ENCODE data around the gene ARHGEF17. TPM values are rescaled to one million over a fixed set of nuclear protein-coding genes. Genes with fewer than 3 reads are reported as not detected.
"Not testable (repeated sequence)": the region's sequence is repeated elsewhere in the genome, so short reads cannot be mapped to it uniquely, and the experiment has no call there.

The ARHGEF17 gene, protein sequence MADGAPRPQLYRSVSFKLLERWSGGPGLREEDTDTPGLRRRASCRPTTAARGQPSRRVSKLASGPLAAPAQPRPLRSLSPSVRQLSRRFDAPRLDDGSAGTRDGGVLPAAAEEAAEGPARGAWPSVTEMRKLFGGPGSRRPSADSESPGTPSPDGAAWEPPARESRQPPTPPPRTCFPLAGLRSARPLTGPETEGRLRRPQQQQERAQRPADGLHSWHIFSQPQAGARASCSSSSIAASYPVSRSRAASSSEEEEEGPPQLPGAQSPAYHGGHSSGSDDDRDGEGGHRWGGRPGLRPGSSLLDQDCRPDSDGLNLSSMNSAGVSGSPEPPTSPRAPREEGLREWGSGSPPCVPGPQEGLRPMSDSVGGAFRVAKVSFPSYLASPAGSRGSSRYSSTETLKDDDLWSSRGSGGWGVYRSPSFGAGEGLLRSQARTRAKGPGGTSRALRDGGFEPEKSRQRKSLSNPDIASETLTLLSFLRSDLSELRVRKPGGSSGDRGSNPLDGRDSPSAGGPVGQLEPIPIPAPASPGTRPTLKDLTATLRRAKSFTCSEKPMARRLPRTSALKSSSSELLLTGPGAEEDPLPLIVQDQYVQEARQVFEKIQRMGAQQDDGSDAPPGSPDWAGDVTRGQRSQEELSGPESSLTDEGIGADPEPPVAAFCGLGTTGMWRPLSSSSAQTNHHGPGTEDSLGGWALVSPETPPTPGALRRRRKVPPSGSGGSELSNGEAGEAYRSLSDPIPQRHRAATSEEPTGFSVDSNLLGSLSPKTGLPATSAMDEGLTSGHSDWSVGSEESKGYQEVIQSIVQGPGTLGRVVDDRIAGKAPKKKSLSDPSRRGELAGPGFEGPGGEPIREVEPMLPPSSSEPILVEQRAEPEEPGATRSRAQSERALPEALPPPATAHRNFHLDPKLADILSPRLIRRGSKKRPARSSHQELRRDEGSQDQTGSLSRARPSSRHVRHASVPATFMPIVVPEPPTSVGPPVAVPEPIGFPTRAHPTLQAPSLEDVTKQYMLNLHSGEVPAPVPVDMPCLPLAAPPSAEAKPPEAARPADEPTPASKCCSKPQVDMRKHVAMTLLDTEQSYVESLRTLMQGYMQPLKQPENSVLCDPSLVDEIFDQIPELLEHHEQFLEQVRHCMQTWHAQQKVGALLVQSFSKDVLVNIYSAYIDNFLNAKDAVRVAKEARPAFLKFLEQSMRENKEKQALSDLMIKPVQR (N-terminal part only)
- polyA plus RNA-seq (ENCODE audit: insufficient read length in 4 of 4): 100 to 1,000 TPM in 1 of 4 donors, 10 to 100 TPM in 3; 68.5 to 110 (median 81.9) TPM

DNA sequence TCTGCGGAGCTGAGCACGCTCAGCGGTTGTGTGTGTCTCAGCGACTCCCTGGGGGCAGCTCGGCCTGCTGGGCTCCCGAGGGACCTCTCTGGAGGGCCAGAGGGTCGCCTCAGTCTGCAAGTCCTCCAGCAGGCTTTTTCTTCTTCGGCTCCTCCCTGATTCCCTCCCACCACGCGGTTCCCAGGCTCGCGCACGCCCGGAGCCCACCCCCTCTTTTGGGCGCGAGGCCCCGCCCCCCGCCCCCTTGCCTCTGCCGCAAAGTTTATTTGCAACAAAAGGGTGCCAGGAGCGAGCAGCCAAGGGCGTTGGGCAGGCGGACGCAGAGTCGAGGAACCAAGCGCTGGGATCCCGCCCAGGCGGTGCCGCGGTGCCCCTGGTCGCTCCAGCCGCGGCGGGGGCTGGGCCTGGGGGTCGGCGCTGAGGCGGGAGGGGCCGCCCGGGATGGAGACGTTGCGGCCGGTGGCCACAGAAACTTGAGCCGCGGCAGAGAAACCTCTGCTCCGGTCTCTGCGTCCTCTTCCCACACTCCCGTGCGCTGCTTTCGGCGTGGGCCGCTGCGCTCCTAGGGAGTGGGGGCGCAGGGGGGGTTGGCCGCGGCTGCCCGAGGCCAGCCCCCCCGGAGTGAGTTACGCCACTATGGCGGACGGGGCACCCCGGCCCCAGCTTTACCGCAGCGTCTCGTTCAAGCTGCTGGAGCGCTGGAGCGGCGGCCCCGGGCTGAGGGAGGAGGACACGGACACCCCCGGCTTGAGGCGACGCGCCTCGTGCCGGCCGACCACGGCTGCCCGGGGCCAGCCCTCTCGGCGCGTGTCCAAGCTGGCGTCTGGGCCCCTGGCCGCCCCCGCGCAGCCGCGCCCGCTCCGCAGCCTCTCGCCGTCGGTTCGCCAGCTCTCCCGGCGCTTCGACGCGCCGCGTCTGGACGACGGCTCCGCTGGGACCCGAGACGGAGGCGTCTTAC, at the start of gene ARHGEF17:
ARHGEF17 (plus strand) TSS at position 274 of the 958 bp plus-strand sequence; CDS start at position 637, 363 bp downstream.
- peak in 3 of 4 donors; percentile 81 to 82 (median 82) for DNase-seq (ENCODE audit: low read depth in 4 of 4, low spot score in 3 of 4)

DNA sequence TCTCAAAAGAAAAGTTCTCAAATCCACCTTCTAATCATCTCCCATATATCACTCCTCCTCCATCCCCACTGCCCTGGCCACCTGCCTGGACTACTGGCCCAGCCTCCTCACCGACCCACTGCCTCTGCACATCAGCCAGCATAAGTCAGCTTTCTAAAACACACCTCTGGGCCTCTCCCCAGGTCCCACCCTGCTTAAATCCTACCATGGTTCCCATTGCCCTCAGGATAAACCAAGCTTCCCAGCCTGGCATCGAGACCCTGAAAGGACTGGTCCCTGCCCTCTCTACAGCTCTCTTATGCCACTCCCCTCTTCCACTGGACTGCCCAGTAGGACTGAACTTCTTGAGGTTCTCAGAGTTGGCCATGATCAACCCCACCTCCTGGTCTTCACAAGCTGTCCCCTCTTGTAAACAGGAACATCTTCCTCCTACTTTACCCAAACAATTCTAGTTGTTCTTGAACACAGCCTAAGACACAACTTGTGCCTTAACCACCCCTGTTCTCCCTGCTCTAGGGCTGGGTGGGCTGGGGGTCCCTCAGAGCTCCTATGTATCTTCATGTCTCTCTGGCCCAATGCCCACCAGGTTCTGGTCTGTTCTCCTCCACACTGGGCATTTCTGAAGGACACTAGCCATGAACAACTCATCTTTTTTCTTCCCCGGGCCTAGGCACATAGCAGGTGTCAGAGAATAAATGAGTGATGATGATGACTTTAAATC, 48.5 kb upstream of the ARHGEF17 start:
- DNase-seq (ENCODE audit: low read depth in 4 of 4, low spot score in 3 of 4): no peak

DNA sequence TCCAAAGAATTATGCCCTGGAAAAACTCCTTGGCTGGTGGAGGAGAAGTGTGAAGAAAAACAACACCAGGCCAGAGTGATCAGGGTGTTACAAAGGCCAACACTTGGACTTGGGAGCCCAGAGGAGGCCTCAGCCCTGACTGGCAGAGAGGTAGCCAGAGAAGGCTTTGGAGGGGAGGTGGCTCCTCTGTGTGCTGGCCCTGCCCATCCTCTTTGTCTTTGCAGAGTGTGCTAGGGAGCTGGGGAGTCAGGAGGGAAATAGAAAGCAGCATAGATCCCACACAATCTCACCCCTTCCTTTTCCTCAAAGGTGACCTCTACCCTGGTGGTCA, 48.0 kb upstream of the ARHGEF17 start:
- DNase-seq (ENCODE audit: low read depth in 4 of 4, low spot score in 3 of 4): no peak

DNA sequence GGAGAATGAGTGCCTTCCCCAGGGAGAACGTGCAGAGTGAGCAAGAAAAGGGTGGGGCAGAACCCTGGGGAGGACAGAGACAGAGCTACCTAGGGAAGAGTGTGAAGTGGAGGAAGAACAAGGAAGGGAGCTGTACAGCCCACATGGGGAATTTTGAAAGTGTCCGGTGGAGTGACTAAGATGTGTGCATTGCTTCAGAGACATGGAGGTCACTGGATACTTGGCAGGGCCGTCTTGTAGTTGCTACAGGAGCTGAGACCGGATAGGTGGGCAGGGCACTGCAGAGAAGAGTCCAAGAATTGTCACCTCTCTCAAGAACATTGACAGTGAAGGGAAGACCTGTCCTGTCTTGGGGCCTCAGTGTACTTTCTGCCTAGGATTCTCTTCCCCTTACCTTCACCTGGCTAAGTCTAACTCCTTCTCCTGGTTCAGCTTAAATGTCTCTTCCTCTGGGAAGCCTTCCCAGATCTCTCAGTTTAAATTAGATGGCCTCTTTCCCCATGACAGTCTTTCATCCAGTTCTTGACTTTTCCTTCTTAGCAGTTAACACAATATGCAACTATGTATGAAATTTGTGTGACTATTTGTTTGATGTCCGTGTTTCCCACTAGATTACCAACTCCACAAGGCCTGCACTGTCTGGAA, 45.1 kb upstream of the ARHGEF17 start:
- no peak for DNase-seq (ENCODE audit: low read depth in 4 of 4, low spot score in 3 of 4)

DNA sequence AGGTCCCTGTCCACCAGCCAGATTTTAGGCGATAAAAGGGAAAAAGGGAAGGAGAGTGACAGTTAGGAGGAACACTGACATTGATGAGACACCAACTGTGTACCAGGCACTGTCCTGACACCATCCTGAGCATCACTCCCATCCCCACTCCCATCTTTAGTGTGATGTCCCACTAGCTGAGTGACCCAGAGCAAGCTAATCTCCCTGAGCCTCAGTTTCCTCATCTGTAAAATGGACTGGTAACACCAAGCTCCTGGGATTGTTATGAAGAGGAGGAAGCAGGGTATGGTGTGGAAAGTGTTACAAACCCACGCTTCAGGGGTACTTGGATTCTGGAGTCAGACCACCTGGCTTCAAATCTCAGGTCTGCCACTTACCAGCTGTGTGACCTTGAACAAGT, 44.4 kb upstream of the ARHGEF17 start:
- DNase-seq (ENCODE audit: low read depth in 4 of 4, low spot score in 3 of 4): no peak

DNA sequence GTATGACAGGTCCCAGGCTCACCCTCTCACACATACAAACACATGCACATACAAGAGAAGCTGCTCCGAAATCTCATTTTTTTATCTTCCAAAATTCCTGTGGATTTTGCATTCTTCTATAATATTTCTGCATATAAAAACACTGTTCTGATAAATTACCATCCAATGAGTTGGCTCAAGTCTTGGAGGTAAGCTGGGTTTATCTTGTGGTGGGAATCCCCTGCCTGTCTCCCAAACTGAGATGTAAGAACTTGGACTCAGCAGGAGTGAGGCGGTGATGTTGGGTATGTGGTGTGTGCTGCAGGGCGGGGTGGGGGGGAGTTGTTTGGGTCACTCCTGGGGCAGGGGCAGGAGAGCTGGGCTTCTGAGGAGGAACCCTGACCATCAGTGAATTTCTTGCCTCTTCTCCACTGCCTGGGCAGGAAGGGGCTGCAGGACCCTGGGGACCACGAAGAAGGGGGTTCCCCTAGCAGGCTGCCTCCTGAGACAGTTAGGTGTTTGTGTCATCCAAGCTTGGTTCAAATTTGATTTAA, 42.7 kb upstream of the ARHGEF17 start:
- DNase-seq (ENCODE audit: low read depth in 4 of 4, low spot score in 3 of 4): no peak

DNA sequence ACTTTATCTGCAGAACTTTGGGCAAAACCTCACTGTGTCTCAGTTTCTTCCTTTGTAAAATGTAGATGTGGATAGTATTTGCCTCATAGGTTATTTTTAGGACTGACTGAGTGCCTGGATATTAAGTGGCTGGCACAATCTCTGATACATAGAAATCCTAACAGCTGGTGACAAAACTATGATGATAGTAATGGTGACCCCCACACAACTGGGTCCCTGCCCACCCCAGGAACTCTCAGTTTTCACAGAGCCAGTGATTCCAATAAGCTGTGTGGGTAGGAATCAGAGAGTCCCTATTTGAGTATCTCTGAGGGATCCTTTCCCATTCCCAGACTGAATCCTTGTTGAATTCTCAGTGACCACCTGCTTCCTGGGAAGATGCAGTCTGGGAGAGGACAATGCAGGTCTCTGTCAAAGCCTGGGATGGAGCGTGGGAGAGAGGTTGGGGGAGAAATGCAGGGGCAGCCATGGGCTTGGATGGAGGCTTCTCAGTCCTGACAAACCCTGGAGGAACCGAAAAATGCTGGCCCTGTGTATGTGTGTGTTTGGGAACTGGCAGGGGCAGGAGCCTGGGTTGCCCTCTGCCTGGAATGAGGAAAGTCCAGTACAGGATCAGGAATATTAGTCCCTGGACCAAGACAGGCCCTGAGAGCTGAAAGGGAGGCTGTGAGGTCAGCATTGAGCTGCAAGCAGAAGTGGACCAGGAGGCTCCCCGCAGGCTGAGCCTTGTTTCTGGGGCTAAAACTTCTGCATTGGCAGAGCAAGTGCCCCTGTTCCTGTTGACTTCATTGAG, 42.0 kb upstream of the ARHGEF17 start:
- no peak for DNase-seq (ENCODE audit: low read depth in 4 of 4, low spot score in 3 of 4)

DNA sequence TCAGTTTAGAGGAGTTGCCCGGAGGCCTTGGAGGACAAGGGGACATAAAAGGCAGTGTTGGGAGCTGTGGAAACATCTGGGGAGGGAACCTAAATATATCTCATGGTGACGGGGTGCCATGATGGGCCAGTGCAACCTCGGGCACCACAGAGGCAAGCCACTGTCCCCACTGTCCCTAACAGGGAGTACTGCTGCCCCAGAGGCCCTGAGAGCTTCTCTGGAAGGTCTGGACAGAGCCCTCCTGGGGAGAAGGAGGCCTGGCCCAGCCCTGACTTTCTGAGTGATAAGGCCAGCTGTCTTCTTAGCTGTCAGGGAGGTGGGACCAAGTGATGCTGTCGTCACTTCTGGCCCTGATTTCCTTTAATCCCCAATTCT, 41.4 kb upstream of the ARHGEF17 start:
- DNase-seq (ENCODE audit: low read depth in 4 of 4, low spot score in 3 of 4): no peak

DNA sequence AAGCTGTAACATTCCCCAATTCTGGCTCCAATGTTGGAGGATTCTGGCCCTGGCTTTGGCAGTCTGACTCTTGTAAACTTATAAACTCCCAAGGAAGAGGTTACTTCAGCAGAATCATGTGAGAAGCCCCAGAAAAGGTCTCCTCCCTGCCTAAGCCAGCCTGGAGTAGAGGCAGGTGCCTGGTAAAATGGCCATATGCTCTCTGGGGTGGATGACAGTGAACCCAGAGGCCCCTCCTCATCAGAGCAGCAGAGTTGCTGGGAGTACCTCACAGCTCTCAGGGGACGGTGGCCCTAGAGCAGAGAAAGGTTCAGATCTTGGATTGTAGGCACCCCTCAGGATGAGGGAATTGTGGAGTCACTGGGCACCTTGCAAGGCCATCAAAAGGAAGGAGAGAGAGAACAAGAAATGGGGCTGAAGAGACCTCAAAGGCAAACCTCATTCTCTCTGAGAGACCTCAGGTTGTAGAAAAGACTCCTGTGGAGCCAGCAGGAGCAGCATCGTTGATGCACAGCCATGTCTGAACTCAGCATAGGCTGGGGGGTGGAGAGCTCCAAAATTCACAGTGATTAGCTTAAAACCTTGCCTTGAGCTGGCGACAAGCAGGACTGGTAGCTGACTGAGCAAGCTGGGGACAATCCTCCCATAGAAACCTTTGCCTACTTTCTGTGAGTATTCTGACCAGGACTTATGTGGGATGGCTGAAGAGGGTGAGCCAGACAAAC, 40.8 kb upstream of the ARHGEF17 start:
- DNase-seq (ENCODE audit: low read depth in 4 of 4, low spot score in 3 of 4): no peak

DNA sequence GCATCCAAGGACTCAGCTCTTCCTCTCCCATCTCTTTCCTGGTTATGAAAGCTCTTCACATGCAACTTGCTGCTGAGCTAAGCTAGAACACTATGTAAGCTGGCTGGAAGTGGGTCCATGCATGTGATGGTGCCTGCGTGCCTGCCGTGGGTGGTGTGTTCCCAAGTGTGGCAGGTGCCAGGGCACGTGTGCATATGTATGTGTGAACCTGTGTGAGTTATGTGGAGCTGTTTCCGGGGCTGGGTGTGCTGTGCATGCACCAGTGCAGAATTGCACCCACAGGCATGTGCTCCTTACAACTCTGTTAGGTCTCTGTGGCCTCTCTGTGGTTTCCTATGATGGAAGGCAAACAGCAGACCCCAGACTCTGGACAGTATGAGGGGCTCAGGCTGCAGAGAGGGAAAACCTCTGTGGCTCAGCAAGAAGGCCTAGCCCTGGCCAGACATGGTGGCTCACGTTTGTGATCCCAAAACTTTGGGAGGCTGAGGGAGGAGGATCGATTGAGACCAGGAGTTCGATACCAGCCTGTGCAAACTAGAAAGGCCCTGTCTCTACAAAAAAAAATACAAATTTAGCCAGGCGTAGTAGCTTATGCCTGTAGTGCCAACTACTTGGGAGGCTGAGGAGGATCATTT, 40.1 kb upstream of the ARHGEF17 start:
- no peak for DNase-seq (ENCODE audit: low read depth in 4 of 4, low spot score in 3 of 4)

DNA sequence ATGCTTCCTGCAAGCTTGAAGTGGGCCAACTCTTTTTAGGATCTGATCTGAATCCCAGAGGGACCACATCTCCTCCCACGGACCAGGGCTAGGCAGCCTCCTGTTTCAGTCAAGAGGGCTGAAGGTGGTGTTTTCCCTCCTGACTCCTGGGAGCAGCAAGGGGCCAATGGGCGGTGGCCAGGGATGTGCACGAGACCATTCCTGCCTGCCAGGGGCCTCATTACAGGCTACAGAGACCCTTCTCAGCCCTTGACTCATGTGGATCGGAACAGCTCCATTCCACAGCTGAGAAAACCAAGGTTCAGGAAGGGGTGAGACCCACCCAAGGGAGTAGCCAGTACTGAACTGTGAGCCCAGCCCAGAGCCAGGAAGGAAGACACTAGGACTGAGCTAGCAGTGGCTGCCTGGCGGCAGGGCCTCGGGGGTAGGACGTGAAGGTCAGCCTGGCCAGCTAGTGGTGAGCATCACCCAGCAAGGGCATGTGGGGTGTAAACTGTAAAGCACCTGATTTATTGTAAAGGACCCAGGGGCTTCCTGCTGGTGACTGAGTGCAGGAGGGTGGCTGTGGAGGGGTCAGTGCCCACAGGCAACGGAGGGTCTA, 39.3 kb upstream of the ARHGEF17 start:
- no peak for DNase-seq (ENCODE audit: low read depth in 4 of 4, low spot score in 3 of 4)

DNA sequence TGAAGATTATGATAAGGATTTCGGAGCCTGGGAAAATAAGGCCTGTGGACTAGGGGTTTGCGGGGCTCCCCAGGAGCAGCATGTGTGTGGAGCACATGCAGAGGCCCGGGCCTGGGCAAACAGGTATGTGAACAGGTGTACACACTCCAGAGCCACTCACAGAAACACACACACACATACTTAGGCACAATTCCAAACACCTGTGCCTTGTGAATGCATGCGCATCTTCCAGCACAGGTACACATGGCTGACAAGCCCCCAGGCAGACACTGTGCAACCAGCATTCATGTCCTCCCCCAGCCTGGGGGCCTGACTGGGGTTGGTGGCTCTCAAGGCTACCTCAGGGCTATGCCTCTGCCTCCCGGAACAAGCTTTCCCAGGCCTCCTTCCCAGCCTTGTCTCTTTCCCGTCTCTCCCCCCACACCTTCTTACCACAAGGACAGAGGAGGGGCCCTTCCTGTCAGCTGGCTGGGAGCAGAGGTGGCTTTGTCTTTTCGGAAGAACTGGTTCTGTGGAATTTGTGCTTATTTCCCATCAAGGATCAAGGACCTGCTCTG, 38.5 kb upstream of the ARHGEF17 start:
- no peak for DNase-seq (ENCODE audit: low read depth in 4 of 4, low spot score in 3 of 4)

DNA sequence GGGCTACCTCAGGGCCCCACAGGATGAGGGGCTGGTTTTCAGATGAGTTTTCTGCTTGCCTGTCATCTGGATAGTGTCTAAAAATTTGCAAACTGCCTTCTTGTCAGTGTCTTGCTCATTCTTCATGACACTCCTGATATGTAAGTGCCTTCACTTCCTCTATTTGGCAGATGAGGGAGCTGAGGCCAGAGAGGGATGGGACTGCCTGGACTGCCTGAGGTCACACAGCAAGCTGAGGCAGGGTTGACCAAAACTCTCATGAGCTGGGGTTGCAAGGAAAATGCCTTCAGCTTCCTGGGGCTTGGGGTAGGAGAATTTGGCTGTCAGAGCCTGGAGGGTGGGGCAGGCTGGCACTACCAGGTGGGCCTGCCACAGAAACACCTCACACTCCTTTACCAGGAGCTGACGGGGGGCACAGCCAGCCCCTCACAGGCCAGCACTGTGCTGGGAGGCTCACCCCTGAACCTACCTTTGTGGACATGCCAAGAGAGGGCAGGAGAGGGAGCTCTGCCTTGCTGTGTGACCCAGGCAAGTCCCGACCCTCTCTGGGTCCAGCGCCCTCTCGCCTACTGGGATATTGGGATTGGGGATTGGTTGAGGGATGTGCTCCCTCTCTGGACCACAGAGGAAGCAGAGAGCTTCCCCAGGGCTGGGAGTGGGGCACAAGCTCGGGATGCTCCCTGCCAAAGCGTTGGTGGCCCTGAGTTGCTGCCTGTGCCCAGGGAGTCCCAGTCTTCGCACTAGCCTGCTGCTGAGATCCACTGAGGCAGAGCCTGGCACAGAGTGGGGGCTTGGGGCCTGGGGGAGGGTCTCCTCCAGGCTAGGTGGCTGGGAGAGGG, 37.8 kb upstream of the ARHGEF17 start:
- no peak for DNase-seq (ENCODE audit: low read depth in 4 of 4, low spot score in 3 of 4)

DNA sequence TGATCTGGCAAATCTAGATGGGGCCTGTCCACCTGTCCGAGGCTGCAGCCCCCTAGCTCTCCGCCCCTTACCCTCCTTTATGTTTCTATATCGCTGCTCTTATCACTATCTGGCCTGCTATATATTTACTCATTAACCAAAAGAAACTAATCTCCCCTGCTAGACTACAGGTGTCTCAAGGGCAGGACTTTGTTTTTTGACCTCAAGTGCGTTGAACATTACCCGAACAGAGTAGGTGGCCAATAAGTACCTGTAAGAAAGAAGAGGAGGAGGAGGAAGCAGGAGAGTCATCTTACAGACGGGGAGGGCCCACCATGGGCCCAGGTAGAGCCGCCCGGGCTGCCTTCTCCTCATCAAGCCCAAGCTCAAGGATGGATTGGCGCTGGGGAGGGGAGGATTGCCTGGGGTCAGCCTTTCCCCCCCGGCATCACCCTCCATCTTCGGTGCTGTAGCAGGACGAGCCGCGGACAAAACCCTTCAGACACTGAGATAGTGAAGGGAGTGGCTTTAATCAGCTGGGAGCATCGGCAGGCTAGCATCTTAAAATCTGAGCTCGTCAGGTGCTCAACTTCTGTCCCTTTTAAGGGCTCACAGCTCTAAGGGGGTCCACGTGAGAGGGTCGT, 37.1 kb upstream of the ARHGEF17 start:
- DNase-seq (ENCODE audit: low read depth in 4 of 4, low spot score in 3 of 4): no peak

DNA sequence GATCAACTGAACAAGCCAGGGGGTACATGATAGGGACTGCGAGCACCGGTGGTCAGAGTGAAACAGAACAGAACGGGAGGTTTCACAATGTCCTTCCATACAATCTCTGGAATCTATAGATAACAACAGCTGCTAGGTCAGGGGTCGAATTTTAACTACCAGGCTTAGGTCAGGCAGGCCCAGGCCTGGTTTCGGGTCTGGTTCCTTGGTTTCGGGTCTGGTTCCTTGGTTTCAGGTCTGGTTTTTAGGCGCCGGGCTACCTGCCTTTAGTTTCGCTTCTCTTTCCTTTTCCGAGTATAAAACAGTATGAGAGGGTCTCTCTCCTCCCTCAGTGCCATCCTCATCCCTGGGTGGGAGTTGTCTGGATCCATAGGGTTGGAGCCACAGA, 36.6 kb upstream of the ARHGEF17 start:
- DNase-seq (ENCODE audit: low read depth in 4 of 4, low spot score in 3 of 4): not testable (repeated sequence)

Measured in left renal pelvis (tissue), 4 donors.